IPS DF 4.7 (cell line): ENCODE data around the gene DGKI.

Source experiments
- DNase-seq: peaks from one replicate; pipeline ENCODE4 v3.0.0-alpha.2; 2013; ENCODE audit warnings: low spot score; ENCODE audit errors: extremely low read depth

DGKI gene

GRCh38 chr7:137360087-137360679 is 486.6 kb downstream of the DGKI start:
- DNase-seq, result no peak

DNA sequence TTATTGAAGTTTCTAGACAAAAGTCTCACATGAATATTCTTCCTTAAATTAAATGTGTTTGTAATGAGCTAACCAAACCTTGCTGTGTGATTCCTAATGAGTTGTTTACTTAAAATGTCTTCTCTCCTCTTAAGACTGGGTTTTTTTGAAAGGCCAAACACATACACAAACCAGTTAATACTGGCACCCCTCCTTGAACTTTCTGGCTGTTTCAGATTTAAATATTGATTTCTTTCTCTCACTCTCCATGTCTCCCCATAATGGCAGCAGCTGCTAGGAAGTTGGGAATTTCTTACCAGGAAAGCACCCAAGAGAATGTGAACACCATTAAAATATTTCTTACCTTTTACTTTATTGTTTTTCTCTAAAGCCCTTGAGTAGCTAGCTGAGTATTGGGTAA is 491.8 kb downstream of the DGKI start:
- no peak for DNase-seq

- no peak for DNase-seq
Measured at GRCh38 chr7:137354396-137354795, 492.4 kb downstream of the DGKI start.

DNA sequence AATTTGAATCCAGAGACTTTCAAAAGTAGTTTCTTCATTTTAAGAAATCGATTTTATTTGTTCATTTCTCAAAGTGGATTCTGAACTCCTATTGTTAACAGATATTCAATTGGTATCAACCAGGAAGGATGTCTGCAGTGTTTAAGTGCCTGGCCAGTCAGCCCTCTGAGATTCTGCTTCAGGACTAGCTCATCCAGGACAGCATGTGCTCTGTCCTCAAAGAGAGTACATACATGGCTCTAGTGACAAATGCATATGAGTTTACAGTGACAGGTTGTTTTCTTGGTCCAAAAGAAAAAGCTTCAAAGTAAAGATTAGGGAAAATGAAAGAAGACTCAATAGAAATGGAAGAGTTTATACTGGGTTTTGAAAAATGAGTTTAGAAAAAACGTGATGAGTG is 494.8 kb downstream of the DGKI start:
- DNase-seq, result no peak

DNA sequence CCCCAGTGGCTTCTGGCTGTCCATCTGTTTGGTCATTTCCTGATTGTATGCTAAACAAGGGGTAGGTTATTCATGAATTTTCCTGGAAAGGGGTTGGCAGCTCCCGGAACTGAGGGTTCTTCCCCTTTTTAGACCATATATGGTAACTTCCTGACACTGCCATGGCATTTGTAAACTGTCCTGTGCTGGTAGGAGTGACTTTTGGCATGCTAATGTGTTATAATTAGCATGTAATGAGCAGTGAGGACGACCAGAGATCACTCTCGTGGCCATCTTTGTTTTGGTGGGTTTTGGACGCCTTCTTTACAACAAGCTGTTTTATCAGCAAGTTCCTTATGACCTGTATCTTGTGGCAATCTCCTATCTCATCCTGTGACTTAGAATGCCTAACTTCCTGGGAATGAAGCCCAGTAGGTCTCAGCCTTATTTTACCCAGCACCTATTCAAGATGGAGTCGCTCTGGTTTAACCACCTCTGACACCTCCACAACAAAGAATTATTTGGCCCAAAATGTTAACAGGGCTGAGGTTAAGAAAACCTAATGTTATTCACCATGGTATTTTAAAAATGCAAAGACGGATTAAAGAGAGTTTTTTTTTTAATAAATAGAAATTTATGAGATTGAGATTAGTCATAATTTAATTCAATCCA is 500.9 kb downstream of the DGKI start:
- no peak for DNase-seq

GRCh38 chr7:137343281-137343841 is 503.4 kb downstream of the DGKI start, which contains the start of gene PTN:
Gene PTN, minus strand, starts transcription at chr7:137343733. Its CDS starts 88,760 bp downstream, at chr7:137254973.
- DNase-seq, result no peak

- no peak for DNase-seq
Measured at GRCh38 chr7:137342828-137343261, 503.9 kb downstream of the DGKI start.

- no peak for DNase-seq
Measured at GRCh38 chr7:137342265-137342664, 504.5 kb downstream of the DGKI start.

DNA sequence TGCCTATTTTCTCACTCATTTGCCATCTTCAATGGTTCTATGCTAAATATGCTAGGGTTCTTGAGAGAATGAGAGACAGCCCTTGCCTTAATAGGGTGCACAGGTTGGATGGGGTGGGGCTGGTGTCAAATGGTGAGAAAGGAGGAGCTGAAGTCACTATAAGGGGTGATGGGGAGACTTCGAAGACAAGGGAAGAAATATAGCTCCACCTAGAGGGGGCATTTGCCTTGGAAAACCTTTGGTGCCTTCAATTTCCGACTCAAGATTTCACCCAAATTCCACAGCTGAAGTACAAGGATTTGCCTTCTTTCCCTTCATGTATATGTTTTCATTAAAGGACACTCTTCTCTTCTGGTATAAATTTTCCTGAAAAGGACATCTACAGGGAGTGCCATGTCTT is 508.9 kb downstream of the DGKI start:
- DNase-seq, result no peak

- no peak for DNase-seq
Measured at GRCh38 chr7:137335814-137336213, 511.0 kb downstream of the DGKI start.

GRCh38 chr7:137331378-137331777 is 515.4 kb downstream of the DGKI start:
- DNase-seq, result no peak
